Fibroblast of lung (primary cell): ENCODE data around the gene APBB1IP.

ENCODE experiments used
- CTCF ChIP-seq, 2 donors: IDR thresholded peaks in 1 of 2; conservative IDR thresholded peaks in 1 of 2; 1 replicate in 1 of 2; 2 replicates in 1 of 2; pipeline ENCODE4 v1.5.1; 2011 to 2012; ENCODE audit warnings: low read length in 2 of 2, control low read depth in 1 of 2, inconsistent platforms in 1 of 2, low read depth in 1 of 2, mild to moderate bottlenecking in 1 of 2
- EZH2 ChIP-seq: IDR thresholded peaks from 2 replicates; pipeline ENCODE4 v1.5.1; 2012; ENCODE audit warnings: low read length, control low read depth, mild to moderate bottlenecking; ENCODE audit errors: missing control alignments

GRCh38 chr10:26528048-26528447 is 89.9 kb downstream of the APBB1IP start:
- TF ChIP-seq CTCF (conservative IDR thresholded peaks at IDR 0.05 in 1 of 2, IDR thresholded peaks at IDR 0.05 in 1 of 2; ENCODE audit: low read depth in 1 of 2, low read length in 2 of 2), result no peak
- no peak for TF ChIP-seq EZH2
